Measurements from ENCODE around the gene RHO.

The RHO gene

DNA sequence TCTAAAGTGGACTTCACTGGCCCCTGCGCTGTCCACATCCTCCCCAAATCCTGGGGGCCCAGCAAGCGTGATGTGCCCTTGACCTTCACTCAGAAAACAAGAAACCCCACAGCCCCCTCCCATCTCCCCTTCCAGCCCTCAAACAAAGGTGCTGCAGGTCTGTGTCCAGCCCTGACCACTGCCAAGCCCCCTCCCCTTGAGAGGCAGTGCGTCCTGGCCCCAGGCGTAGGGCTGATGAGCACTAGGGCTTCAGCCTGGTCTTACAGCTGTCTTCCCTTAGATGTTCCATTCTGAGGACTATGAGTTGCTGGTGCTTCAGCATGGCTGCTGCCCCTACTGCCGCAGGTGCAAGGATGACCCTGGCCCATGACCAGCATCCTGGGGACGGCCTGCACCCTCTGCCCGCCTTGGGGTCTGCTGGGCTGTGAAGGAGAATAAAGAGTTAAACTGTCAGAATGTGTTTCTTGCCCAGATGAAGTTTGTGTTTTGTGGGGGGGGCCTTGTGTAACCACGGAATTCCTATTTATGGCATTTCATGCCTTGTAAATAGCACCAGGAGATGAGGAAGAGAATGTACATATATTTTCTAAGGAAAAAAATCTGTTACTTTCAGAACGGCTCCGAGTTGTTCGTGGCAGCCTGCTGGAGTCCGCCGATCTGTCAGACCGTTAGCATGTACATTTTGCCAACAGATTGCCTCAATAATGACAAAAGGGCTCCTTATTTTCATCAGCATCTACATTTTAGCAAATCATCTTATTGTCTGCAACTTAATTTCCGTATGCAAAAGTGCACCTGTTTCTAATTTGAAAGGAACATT, 8.3 kb upstream of the RHO start:
- ChIA-PET POLR2A (no interaction called here), CTCF (no interaction called here)
- DNase-seq (ENCODE audit: extremely low spot score): no peak
- TF ChIP-seq FOXM1 (IDR thresholded peaks at IDR 0.05; ENCODE audit: borderline replicate concordance): no peak
- TF ChIP-seq ZNF384 (IDR thresholded peaks at IDR 0.05): no peak
- no peak for TF ChIP-seq L3MBTL2 (conservative IDR thresholded peaks at IDR 0.05)
- no peak for TF ChIP-seq FOXA1 (IDR thresholded peaks at IDR 0.05)
- TF ChIP-seq, protein P1, sequence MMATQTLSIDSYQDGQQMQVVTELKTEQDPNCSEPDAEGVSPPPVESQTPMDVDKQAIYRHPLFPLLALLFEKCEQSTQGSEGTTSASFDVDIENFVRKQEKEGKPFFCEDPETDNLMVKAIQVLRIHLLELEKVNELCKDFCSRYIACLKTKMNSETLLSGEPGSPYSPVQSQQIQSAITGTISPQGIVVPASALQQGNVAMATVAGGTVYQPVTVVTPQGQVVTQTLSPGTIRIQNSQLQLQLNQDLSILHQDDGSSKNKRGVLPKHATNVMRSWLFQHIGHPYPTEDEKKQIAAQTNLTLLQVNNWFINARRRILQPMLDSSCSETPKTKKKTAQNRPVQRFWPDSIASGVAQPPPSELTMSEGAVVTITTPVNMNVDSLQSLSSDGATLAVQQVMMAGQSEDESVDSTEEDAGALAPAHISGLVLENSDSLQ (IDR thresholded peaks at IDR 0.05): no peak
- TF ChIP-seq FOXK2 (IDR thresholded peaks at IDR 0.05): no peak
- no peak for TF ChIP-seq LEF1 (IDR thresholded peaks at IDR 0.05; ENCODE audit: borderline replicate concordance)
- no peak for TF ChIP-seq TARDBP (IDR thresholded peaks at IDR 0.05)
- TF ChIP-seq ARNT (IDR thresholded peaks at IDR 0.05): no peak
- no peak for TF ChIP-seq HDGF (IDR thresholded peaks at IDR 0.05; ENCODE audit: borderline replicate concordance)
- no peak for TF ChIP-seq CTBP1 (IDR thresholded peaks at IDR 0.05; ENCODE audit: borderline replicate concordance)
- no peak for TF ChIP-seq SUZ12 (IDR thresholded peaks at IDR 0.05)
- TF ChIP-seq ELF4 (IDR thresholded peaks at IDR 0.05): no peak
- TF ChIP-seq SP1 (IDR thresholded peaks at IDR 0.05): no peak

DNA sequence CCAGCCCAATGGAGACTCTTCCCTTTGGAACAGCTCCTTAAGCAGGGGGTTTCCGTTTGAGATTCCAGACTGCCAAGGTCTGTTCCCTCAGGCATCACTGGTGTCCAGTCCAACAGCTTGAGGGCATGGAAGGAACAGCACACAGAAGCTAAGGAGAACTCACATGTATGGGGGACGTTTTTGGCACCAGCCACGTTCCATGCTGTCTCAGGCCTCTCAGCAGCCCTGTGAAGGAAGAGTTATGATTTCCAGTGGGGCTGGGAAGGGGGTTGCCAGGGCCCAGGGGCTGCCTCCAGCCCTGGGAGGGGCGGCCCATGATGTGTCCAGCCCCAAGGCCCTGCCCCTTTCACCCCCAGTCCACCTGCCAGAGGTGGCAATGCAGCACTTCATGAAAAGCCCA, 7.5 kb upstream of the RHO start:
- TF ChIP-seq CTBP1 (IDR thresholded peaks at IDR 0.05; ENCODE audit: borderline replicate concordance) (no peak), FOXM1 (IDR thresholded peaks at IDR 0.05; ENCODE audit: borderline replicate concordance) (no peak), FOXA1 (IDR thresholded peaks at IDR 0.05) (no peak), TARDBP (IDR thresholded peaks at IDR 0.05) (no peak), SUZ12 (IDR thresholded peaks at IDR 0.05) (no peak), SP1 (IDR thresholded peaks at IDR 0.05) (no peak), NFRKB (IDR thresholded peaks at IDR 0.05) (no peak), ARNT (IDR thresholded peaks at IDR 0.05) (no peak), HDGF (IDR thresholded peaks at IDR 0.05; ENCODE audit: borderline replicate concordance) (no peak), L3MBTL2 (conservative IDR thresholded peaks at IDR 0.05) (no peak), FOXK2 (IDR thresholded peaks at IDR 0.05) (no peak), BHLHE40 (IDR thresholded peaks at IDR 0.05; ENCODE audit: borderline replicate concordance) (no peak), ELF4 (IDR thresholded peaks at IDR 0.05) (no peak)
- TF ChIP-seq, protein P1 (IDR thresholded peaks at IDR 0.05): no peak
- ChIA-PET POLR2A (no interaction called here), CTCF (no interaction called here)
- DNase-seq (ENCODE audit: extremely low spot score): no peak

DNA sequence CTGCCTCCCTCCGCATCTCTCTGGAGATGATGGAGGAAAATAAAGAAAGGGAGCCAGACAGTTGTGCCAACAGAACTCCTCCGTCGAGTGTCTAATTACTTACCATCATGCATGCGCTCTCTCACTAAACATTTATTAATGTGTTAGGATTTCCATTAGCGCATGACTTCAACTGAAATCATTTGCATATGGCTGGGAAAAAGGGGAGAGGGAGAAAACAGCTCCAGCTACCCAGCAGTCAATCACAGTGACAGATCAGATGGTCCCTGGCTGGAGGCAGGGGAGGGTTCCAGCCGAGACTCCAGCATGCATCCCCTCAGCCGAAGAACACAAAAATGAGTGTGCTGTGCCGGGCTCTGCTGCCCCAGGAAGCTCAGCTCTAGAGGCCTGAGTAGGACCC, 6.8 kb upstream of the RHO start:
- ChIA-PET CTCF (interaction anchor here (0.6 kb wide), 1 partner anchor 360 kb away, joined by 3 read pairs; no protein-coding TSS in a partner anchor), POLR2A (no interaction called here)
- DNase-seq (ENCODE audit: extremely low spot score): no peak
- TF ChIP-seq ELF4 (IDR thresholded peaks at IDR 0.05) (no peak), TARDBP (IDR thresholded peaks at IDR 0.05) (no peak), ARNT (IDR thresholded peaks at IDR 0.05) (no peak), NFRKB (IDR thresholded peaks at IDR 0.05) (no peak), LEF1 (IDR thresholded peaks at IDR 0.05; ENCODE audit: borderline replicate concordance) (no peak), FOXK2 (IDR thresholded peaks at IDR 0.05) (no peak), ZNF384 (IDR thresholded peaks at IDR 0.05) (no peak), HDGF (IDR thresholded peaks at IDR 0.05; ENCODE audit: borderline replicate concordance) (no peak), SP1 (IDR thresholded peaks at IDR 0.05) (no peak), FOXA1 (IDR thresholded peaks at IDR 0.05) (no peak), SUZ12 (IDR thresholded peaks at IDR 0.05) (no peak), BHLHE40 (IDR thresholded peaks at IDR 0.05; ENCODE audit: borderline replicate concordance) (no peak)

DNA sequence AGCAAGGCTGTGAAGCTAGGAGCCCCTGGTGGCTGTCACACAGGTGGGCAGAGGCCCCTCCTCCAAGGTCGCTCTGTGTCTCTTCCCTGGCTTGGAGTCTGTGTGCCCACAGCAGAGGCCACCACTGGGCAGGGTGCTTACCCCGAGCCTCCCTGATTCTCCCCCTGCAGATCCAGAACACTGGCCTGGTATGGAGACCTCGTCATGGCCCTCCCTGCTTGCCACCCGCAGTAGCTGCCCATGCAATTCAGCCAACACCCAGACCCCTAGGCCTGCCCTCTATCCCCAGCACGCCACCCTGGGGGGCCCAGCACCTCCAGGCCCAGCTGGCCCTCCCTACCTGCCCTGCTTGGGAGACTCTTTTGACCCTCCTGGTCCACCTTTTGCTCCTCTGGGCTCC, 5.5 kb upstream of the RHO start:
- ChIA-PET POLR2A (no interaction called here), CTCF (no interaction called here)
- TF ChIP-seq SP1 (IDR thresholded peaks at IDR 0.05) (no peak), TARDBP (IDR thresholded peaks at IDR 0.05) (no peak), CTBP1 (IDR thresholded peaks at IDR 0.05; ENCODE audit: borderline replicate concordance) (no peak), FOXK2 (IDR thresholded peaks at IDR 0.05) (no peak)
- DNase-seq (ENCODE audit: extremely low spot score): no peak

DNA sequence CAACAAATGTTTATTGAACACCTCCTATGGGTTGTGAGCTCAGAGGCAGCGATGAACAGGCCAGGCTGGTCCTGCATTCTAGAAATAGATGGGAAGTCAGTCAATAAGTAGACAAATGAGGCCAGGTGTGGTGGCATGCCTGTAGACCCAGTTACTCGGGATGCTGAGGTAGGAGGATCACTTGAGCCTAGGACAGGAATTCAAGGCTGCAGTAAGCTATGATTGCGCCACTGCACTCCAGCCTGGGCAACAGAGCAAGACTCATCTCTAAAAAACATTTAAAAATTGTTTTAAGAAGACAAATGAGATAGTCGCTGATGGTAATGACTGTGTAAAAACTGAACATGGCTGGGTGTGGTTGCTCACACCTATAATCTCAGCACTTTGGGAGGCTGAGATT, 4.4 kb upstream of the RHO start:
- CTCF ChIA-PET: interaction anchor here (0.6 kb wide), 1 partner anchor 602 kb away, joined by 3 read pairs; no protein-coding TSS in a partner anchor

DNA sequence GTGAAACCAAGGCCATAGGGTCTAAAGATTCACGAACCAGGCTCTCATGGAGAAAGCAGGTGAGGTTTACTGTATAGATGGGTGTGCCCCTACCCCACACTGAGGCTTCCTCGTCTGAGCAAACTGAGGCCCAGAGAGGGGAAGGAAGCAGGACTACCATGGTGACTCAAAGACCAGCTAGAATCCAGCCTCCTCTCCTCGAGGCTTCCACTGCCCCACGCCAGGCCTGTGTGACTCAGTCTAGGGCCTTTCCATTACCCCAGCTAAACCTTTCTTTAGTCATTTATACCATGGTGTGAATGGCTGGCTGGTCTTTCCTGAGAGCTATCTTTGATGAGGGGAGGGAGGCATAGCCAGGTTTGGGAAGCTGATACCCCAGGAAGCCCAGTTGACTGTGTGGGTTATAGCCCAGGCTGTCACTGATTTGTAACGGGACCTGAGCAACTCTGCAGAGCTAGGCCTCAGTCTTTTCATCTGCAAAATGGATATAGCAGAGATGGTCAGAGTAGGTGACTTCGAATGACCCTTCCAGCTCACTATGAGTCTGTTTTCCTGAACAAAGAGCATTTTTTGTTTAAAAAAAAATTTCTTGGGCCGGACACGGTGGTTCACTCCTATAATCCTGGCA, 3.0 kb upstream of the RHO start:
- no peak for TF ChIP-seq CTBP1 (IDR thresholded peaks at IDR 0.05; ENCODE audit: borderline replicate concordance)
- TF ChIP-seq ZNF384 (IDR thresholded peaks at IDR 0.05): no peak
- TF ChIP-seq SP1 (IDR thresholded peaks at IDR 0.05): no peak
- no peak for TF ChIP-seq FOXK2 (IDR thresholded peaks at IDR 0.05)
- no peak for TF ChIP-seq TARDBP (IDR thresholded peaks at IDR 0.05)
- no peak for TF ChIP-seq BHLHE40 (IDR thresholded peaks at IDR 0.05; ENCODE audit: borderline replicate concordance)
- no peak for TF ChIP-seq L3MBTL2 (conservative IDR thresholded peaks at IDR 0.05)
- no peak for TF ChIP-seq FOXA1 (IDR thresholded peaks at IDR 0.05)
- TF ChIP-seq, protein P1 (IDR thresholded peaks at IDR 0.05): no peak
- no peak for TF ChIP-seq ARNT (IDR thresholded peaks at IDR 0.05)
- no peak for TF ChIP-seq NFRKB (IDR thresholded peaks at IDR 0.05)
- TF ChIP-seq ELF4 (IDR thresholded peaks at IDR 0.05): no peak
- no peak for TF ChIP-seq FOXM1 (IDR thresholded peaks at IDR 0.05; ENCODE audit: borderline replicate concordance)
- no peak for TF ChIP-seq HDGF (IDR thresholded peaks at IDR 0.05; ENCODE audit: borderline replicate concordance)
- no peak for TF ChIP-seq LEF1 (IDR thresholded peaks at IDR 0.05; ENCODE audit: borderline replicate concordance)
- no peak for TF ChIP-seq SUZ12 (IDR thresholded peaks at IDR 0.05)
- no peak for DNase-seq (ENCODE audit: extremely low spot score)
- CTCF ChIA-PET: no interaction called here
- POLR2A ChIA-PET: interaction anchor here (1.5 kb wide), 1 partner anchor 9 kb away, joined by 3 read pairs; no protein-coding TSS in a partner anchor

More for the DNA sequence above, 4.4 kb upstream of the RHO start:
- POLR2A ChIA-PET: no interaction called here
- no peak for TF ChIP-seq HDGF (IDR thresholded peaks at IDR 0.05; ENCODE audit: borderline replicate concordance)
- no peak for TF ChIP-seq SUZ12 (IDR thresholded peaks at IDR 0.05)
- TF ChIP-seq TARDBP (IDR thresholded peaks at IDR 0.05): no peak
- no peak for DNase-seq (ENCODE audit: extremely low spot score)
